ENCODE data around the gene NRXN3. TPM values are rescaled to one million over a fixed set of nuclear protein-coding genes. Genes with fewer than 3 reads are reported as not detected.

The NRXN3 gene
- polyA plus RNA-seq, 1 donor from 2014 or later: 110 TPM

- no peaks in the 10 kb centered on the region for H3K9me3 ChIP-seq (ENCODE audit: low read length)
- H3K4me2 ChIP-seq (ENCODE audit: low read length): no peak overlapping the region
- TF ChIP-seq, protein P1, sequence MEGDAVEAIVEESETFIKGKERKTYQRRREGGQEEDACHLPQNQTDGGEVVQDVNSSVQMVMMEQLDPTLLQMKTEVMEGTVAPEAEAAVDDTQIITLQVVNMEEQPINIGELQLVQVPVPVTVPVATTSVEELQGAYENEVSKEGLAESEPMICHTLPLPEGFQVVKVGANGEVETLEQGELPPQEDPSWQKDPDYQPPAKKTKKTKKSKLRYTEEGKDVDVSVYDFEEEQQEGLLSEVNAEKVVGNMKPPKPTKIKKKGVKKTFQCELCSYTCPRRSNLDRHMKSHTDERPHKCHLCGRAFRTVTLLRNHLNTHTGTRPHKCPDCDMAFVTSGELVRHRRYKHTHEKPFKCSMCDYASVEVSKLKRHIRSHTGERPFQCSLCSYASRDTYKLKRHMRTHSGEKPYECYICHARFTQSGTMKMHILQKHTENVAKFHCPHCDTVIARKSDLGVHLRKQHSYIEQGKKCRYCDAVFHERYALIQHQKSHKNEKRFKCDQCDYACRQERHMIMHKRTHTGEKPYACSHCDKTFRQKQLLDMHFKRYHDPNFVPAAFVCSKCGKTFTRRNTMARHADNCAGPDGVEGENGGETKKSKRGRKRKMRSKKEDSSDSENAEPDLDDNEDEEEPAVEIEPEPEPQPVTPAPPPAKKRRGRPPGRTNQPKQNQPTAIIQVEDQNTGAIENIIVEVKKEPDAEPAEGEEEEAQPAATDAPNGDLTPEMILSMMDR (IDR thresholded peaks at IDR 0.05; ENCODE audit: poor library complexity, severe bottlenecking): no peak
- no peak for TF ChIP-seq EP300 (conservative IDR thresholded peaks at IDR 0.05; ENCODE audit: poor library complexity, severe bottlenecking)
- TF ChIP-seq EZH2 (IDR thresholded peaks at IDR 0.05; ENCODE audit: borderline replicate concordance, insufficient read depth, low read length, poor library complexity, severe bottlenecking): no peak
- no peak for TF ChIP-seq RAD21 (conservative IDR thresholded peaks at IDR 0.05)
- TF ChIP-seq POLR2AphosphoS5 (IDR thresholded peaks at IDR 0.05): no peak
- no peak for TF ChIP-seq MXI1 (conservative IDR thresholded peaks at IDR 0.05; ENCODE audit: poor library complexity, severe bottlenecking)
- no peak for TF ChIP-seq SMC3 (conservative IDR thresholded peaks at IDR 0.05; ENCODE audit: poor library complexity)
- TF ChIP-seq, protein P2, sequence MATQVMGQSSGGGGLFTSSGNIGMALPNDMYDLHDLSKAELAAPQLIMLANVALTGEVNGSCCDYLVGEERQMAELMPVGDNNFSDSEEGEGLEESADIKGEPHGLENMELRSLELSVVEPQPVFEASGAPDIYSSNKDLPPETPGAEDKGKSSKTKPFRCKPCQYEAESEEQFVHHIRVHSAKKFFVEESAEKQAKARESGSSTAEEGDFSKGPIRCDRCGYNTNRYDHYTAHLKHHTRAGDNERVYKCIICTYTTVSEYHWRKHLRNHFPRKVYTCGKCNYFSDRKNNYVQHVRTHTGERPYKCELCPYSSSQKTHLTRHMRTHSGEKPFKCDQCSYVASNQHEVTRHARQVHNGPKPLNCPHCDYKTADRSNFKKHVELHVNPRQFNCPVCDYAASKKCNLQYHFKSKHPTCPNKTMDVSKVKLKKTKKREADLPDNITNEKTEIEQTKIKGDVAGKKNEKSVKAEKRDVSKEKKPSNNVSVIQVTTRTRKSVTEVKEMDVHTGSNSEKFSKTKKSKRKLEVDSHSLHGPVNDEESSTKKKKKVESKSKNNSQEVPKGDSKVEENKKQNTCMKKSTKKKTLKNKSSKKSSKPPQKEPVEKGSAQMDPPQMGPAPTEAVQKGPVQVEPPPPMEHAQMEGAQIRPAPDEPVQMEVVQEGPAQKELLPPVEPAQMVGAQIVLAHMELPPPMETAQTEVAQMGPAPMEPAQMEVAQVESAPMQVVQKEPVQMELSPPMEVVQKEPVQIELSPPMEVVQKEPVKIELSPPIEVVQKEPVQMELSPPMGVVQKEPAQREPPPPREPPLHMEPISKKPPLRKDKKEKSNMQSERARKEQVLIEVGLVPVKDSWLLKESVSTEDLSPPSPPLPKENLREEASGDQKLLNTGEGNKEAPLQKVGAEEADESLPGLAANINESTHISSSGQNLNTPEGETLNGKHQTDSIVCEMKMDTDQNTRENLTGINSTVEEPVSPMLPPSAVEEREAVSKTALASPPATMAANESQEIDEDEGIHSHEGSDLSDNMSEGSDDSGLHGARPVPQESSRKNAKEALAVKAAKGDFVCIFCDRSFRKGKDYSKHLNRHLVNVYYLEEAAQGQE (IDR thresholded peaks at IDR 0.05; ENCODE audit: borderline replicate concordance): no peak
- TF ChIP-seq TAF1 (IDR thresholded peaks at IDR 0.05; ENCODE audit: low read depth): no peak
Observed at GRCh38 chr14:79836577-79836976, 1666.4 kb downstream of the NRXN3 start.

GRCh38 chr14:79837699-79838098 lies 1667.5 kb downstream of the NRXN3 start:
- no peak overlapping the region for H3K4me3 ChIP-seq (ENCODE audit: low read length)
- no peak overlapping the region for H3K9ac ChIP-seq (ENCODE audit: low read length)
- no peaks in the 10 kb centered on the region for H3K9me2 ChIP-seq (ENCODE audit: insufficient read depth, low read length)
- H3K9me3 ChIP-seq (ENCODE audit: low read length): no peaks in the 10 kb centered on the region
- H3K79me2 ChIP-seq (replicated peaks; ENCODE audit: insufficient read depth, low read length): no peaks in the 10 kb centered on the region
- no peak overlapping the region for H2AFZ ChIP-seq (ENCODE audit: low read depth, low read length)
- TF ChIP-seq EZH2 (IDR thresholded peaks at IDR 0.05; ENCODE audit: borderline replicate concordance, insufficient read depth, low read length, poor library complexity, severe bottlenecking): no peak
- no peak for TF ChIP-seq SMC3 (conservative IDR thresholded peaks at IDR 0.05; ENCODE audit: poor library complexity)
- no peak for TF ChIP-seq EP300 (conservative IDR thresholded peaks at IDR 0.05; ENCODE audit: poor library complexity, severe bottlenecking)
- TF ChIP-seq, protein P2 (IDR thresholded peaks at IDR 0.05; ENCODE audit: borderline replicate concordance): no peak
- no peak for TF ChIP-seq MXI1 (conservative IDR thresholded peaks at IDR 0.05; ENCODE audit: poor library complexity, severe bottlenecking)
- no peak for TF ChIP-seq POLR2AphosphoS5 (IDR thresholded peaks at IDR 0.05)
- no peak for TF ChIP-seq TAF1 (IDR thresholded peaks at IDR 0.05; ENCODE audit: low read depth)
- TF ChIP-seq, protein P1 (IDR thresholded peaks at IDR 0.05; ENCODE audit: poor library complexity, severe bottlenecking): no peak
- no peak for TF ChIP-seq RAD21 (conservative IDR thresholded peaks at IDR 0.05)
- H3K4me2 ChIP-seq (ENCODE audit: low read length): no peak overlapping the region
- no peak overlapping the region for H3K27ac ChIP-seq (ENCODE audit: low read length)
- H4K20me1 ChIP-seq (ENCODE audit: insufficient read depth): no peaks in the 10 kb centered on the region
- no peaks in the 10 kb centered on the region for H3F3A ChIP-seq (ENCODE audit: insufficient read depth, low read length, poor library complexity, severe bottlenecking)
- no peaks in the 10 kb centered on the region for H3K36me3 ChIP-seq (ENCODE audit: insufficient read depth, low read length)
- H3K27me3 ChIP-seq (ENCODE audit: insufficient read depth, low read depth, low read length): no peaks in the 10 kb centered on the region

More at GRCh38 chr14:79836577-79836976, 1666.4 kb downstream of the NRXN3 start:
- no peaks in the 10 kb centered on the region for H3K79me2 ChIP-seq (replicated peaks; ENCODE audit: insufficient read depth, low read length)
- H3K27ac ChIP-seq (ENCODE audit: low read length): no peak overlapping the region
- H3K4me3 ChIP-seq (ENCODE audit: low read length): no peak overlapping the region
- no peaks in the 10 kb centered on the region for H4K20me1 ChIP-seq (ENCODE audit: insufficient read depth)
- no peak overlapping the region for H3K9ac ChIP-seq (ENCODE audit: low read length)
- no peaks in the 10 kb centered on the region for H3F3A ChIP-seq (ENCODE audit: insufficient read depth, low read length, poor library complexity, severe bottlenecking)
- no peaks in the 10 kb centered on the region for H3K27me3 ChIP-seq (ENCODE audit: insufficient read depth, low read depth, low read length)
- H3K9me2 ChIP-seq (ENCODE audit: insufficient read depth, low read length): no peaks in the 10 kb centered on the region
- H3K36me3 ChIP-seq (ENCODE audit: insufficient read depth, low read length): no peaks in the 10 kb centered on the region
- no peak overlapping the region for H2AFZ ChIP-seq (ENCODE audit: low read depth, low read length)
